ENCODE results near the gene ZNF516. TPM values are rescaled to one million over a fixed set of nuclear protein-coding genes. Genes with fewer than 3 reads are reported as not detected.
A peak's percentile ranks its signal among the peaks of the same experiment; 100 is the strongest.

ZNF516 gene
- total RNA-seq, 6 experiments from 2014 or later, result 10.2 to 16.0 (median 13.7) TPM

GRCh38 chr18:76497021-76497420 lies 2.0 kb upstream of the ZNF516 start:
- no peaks in the 10 kb centered on the region for H3K4me1 ChIP-seq
- intact Hi-C loops (cut with DNase I), result no loop called here
- H3K4me3 ChIP-seq, result no peak overlapping the region
- TF ChIP-seq CTCF (IDR thresholded peaks at IDR 0.05), result no peak
- no peak for TF ChIP-seq POLR2A (IDR thresholded peaks at IDR 0.05)
- no peak for ATAC-seq
- H3K9me3 ChIP-seq, result no peaks in the 10 kb centered on the region
- 58% methylated on average over 6 of the region's 6 CpGs for WGBS (ENCODE audit: insufficient coverage, low coverage, low lambda C conversion rate, missing lambda C conversion rate)
- DNase-seq, result no peak
- H3K27me3 ChIP-seq, result no peaks in the 10 kb centered on the region
- H3K36me3 ChIP-seq, result no peaks in the 10 kb centered on the region
- no peak overlapping the region for H3K27ac ChIP-seq

GRCh38 chr18:76496194-76496890 lies 1.3 kb upstream of the ZNF516 start:
- WGBS (ENCODE audit: insufficient coverage, low coverage, low lambda C conversion rate, missing lambda C conversion rate), result 31% methylated on average over 19 of the region's 48 CpGs
- H3K27ac ChIP-seq, result peak overlapping the region; percentile 54 to 78 (median 71)
- H3K36me3 ChIP-seq, result no peaks in the 10 kb centered on the region
- DNase-seq (peak; percentile 69 to 79 (median 70)), ATAC-seq (peak; percentile 1 to 38 (median 6))
- H3K4me3 ChIP-seq, result peak overlapping the region; percentile 46 to 76 (median 57)
- H3K9me3 ChIP-seq, result no peaks in the 10 kb centered on the region
- H3K27me3 ChIP-seq, result no peaks in the 10 kb centered on the region
- TF ChIP-seq POLR2A (IDR thresholded peaks at IDR 0.05), result peak; percentile 27
- no peak for TF ChIP-seq CTCF (IDR thresholded peaks at IDR 0.05)
- intact Hi-C loops (cut with DNase I), result no loop called here
- no peaks in the 10 kb centered on the region for H3K4me1 ChIP-seq

- Histone ChIP-seq H3K27ac (peak overlapping the region; percentile 54 to 78 (median 71)), H3K4me3 (peak overlapping the region; percentile 46 to 76 (median 57)), H3K4me1 (no peaks in the 10 kb centered on the region), H3K9me3 (no peaks in the 10 kb centered on the region), H3K27me3 (no peaks in the 10 kb centered on the region), H3K36me3 (no peaks in the 10 kb centered on the region)
- peak; percentile 9 to 36 (median 36) for ATAC-seq
- peak; percentile 79 for TF ChIP-seq POLR2A (IDR thresholded peaks at IDR 0.05)
- no peak for TF ChIP-seq CTCF (IDR thresholded peaks at IDR 0.05)
- DNase-seq, result peak in 1 of 3 donors; percentile 56
- intact Hi-C loops (cut with DNase I), result no loop called here
- 0% methylated on average over 7 of the region's 43 CpGs for WGBS (ENCODE audit: insufficient coverage, low coverage, low lambda C conversion rate, missing lambda C conversion rate)
Observed at GRCh38 chr18:76495435-76496193, 572 bp upstream of the ZNF516 start.

- H3K27ac ChIP-seq, result peak overlapping the region; percentile 70 to 86 (median 78)
- no peaks in the 10 kb centered on the region for H3K27me3 ChIP-seq
- H3K4me3 ChIP-seq, result peak overlapping the region; percentile 69 to 78 (median 76)
- intact Hi-C loops (cut with DNase I), result no loop called here
- peak in 2 of 4 donors; percentile 1 to 2 for ATAC-seq
- under 1% methylated on average over 35 of the region's 56 CpGs for WGBS (ENCODE audit: insufficient coverage, low coverage, low lambda C conversion rate, missing lambda C conversion rate)
- no peaks in the 10 kb centered on the region for H3K4me1 ChIP-seq
- no peaks in the 10 kb centered on the region for H3K9me3 ChIP-seq
- peak in 2 of 3 donors; percentile 50 to 68 for DNase-seq
- TF ChIP-seq CTCF (IDR thresholded peaks at IDR 0.05) (no peak), POLR2A (IDR thresholded peaks at IDR 0.05) (no peak)
- H3K36me3 ChIP-seq, result no peaks in the 10 kb centered on the region
Observed at GRCh38 chr18:76494231-76495005, 624 bp downstream of the ZNF516 start.
